GOT3 (cell line): ENCODE data around the gene ST3GAL6.

Source experiments
- DNase-seq: peaks from one replicate; lab custom pipeline; 2025; ENCODE audit warnings: mixed read lengths; lab: John Stamatoyannopoulos, UW

ST3GAL6 gene

DNA sequence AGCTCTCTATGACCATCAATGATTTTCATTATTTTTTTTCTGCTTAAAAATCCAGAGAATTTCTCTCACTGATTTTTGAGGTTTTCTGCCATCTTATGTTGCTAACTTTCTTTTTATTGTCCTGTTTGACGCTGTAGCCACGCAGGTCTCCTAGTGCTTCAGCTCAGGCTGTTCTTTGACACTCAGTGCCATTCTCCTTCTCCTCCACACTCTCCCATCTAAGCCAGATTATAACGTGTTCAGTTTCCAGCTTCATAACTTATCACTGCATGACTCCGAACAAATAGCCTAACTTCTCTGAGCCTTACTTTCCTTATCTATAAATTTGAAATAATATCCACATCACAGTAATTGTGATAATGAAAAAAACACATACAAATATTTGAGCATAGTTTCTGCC, 22.8 kb upstream of the ST3GAL6 start:
- DNase-seq: no peak

DNA sequence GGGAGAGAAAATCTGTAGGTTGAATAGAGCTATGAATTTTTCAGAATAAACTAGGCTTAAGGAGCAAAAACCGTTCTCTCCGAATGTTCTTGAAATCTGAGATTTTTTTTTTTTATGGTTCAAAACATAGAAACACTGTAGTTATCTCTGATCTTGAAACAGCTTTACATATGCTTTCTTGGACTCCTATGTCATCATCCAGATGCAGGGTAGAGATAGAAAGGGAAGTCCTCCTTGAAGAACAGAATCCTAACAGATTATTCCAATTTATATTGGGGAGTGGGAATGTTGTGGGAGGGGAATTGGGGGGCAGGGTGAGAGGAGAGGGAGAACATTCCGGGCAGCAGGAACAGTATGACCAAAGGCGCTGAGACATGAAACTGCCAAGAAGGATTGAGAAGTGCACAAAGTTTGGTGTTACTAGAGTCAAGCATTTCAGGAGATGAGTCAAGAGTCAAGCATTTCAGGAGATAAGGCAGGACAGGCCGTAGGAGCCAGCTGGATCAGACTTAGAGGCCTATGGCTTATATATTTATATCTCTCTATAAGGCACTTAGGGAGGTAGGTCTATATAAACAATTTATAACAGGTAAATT, 21.9 kb upstream of the ST3GAL6 start:
- no peak for DNase-seq

DNA sequence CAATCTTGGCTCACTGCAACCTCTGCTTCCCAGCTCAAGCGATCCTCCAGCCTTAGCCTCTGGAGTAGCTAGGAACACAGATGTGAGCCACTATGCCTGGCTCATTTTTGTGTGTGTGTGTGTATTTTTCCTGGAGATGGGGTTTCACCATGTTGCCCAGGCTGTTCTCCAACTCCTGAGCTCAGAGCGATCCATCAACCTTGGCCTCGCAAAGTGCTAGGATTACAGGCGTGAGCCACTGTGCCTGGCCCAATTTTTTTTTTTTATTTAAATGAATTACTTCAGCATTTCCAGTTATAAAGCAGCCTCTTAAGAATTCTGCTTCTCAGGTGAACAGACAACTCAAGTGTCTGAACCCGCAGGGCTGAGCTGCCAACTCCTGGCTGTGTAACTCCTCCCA, 20.1 kb upstream of the ST3GAL6 start:
- DNase-seq: no peak

DNA sequence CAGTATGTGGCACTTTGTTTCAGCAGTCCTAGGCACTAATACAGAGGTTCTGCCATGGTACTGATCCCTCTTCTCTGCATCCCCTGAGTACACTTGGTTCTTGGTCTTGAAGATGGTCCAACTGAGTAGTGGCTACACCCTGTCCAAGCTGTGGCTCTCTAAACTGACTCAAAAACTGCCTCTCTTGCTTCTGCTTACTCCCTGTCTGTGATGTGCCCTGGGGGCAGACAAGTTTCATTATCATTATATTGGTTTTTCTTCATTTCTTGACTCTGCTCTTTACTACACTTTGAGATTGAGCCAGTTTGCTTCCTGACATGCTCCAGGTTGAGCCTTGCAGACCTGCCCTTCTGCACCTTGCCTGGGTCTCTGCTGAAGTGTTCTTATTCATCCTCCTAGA, 18.9 kb upstream of the ST3GAL6 start:
- no peak for DNase-seq

DNA sequence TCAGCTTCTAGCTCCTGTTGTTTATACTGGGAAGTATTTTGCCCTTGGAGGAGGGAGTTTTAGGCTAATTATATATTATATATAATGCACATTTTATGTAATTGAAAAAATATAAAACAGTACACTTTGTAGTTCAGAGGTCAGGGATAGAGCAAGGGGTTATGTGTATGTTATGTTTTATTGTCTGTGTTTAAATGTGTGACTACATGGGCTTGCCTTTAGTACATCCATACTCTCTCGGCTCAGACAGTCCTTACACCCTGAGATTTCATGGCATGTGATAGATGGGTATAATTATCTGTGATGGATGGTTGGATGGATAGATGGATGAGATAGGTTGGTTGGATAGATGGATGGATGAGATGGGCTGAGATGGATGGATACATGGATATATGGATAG, 17.4 kb upstream of the ST3GAL6 start:
- DNase-seq: no peak

DNA sequence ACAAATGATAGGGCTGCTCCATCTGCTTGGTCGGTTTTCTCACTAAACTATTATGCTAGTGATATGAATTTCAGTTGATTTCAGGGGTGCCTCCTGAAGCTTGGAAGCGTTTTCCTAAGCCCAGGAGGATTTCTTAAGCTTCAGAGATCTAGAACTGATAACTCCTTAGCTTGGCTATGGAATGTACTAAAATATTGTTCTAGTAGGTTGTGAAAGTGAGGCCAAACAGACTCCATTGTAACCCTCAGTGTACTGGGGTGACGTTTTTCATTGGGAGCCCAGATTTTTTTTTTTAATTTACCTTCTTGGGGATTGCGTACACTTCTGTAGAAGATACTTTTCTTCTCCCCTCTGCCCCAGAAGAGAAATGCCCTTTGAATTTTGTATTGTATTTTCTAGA, 17.0 kb upstream of the ST3GAL6 start:
- DNase-seq: no peak

DNA sequence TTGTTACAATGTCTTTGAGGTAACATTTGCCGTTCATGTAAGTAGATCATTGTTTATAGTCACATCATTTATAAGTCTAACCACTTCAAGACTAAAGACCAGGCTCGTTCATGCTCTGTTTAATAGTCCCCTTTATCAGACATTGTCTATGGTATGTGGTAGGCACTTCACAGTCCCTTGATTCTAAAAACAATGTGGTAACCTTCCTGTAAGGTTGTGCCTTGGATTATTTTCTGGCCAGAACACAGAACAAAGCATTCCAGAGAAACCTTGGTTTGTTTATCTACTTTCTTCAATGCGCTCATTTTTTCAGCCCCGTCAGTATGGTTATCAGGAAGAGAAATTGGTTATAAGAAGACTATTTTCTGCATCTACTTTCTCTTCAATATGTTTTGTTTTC, 16.3 kb upstream of the ST3GAL6 start:
- no peak for DNase-seq

DNA sequence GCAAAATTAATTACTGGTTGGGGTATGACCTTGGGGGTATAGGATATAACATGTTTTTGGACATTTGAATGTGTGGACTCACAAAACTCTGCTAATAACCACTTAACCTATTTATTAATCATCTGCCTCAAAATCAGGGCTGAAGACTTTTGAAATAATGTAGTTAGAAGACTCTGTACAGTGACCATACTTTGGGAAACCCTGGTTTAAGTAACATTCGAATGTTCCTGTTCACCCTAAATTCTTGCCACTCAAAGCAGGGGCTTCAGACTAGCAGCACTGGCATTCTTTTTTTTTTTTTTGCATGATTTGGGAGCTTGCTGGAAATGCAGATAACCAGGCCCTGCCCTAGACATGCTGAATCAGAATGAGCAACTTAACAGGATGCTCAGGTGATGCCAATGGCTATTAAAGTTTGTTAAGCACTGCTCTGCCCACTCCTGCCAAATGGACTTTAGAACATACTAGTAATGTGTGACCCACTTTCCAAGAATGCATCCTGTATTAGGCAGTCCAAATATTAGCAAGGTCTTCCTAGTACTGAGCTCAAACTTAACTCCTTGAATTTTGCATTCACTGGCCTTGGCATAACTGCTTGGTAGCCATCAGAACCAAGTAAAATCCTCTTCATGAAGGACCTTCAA, 12.7 kb upstream of the ST3GAL6 start:
- no peak for DNase-seq

DNA sequence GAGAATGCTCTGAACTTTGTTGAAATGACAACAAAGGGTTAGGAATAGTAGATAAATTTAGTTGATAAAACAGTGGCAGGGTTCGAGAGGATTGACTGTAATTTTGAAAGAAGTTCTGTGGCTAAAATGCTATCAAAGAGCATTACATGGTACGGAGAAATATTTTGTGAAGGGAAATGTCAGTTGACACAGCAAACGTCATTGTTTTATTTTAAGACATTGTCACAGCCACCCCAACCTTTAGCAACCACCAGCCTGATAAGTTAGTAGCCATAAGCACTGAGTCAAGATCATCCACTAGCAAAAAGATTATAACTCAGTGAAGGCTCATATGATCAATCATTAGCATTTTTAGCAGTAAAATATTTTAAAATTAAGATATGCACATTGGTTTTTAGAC, 8.7 kb upstream of the ST3GAL6 start:
- no peak for DNase-seq

DNA sequence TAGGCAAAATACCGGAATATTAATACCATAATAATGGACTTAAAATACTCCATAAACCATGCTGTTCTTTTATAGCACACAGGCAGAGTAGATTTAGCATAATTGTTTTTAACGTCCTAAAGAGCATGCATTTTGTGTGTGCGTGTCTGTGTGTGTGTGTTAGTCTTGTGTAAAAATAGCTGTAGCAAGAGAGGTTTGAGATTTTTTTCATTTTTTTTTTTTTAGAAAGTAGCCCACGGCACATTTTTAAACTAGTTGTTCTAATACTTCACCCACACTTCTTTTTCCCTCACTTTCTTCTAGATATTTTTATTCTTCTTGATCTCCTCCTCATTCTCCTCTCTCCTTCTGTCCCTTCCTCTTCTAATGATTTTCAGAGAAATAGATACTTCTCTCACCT, 7.5 kb upstream of the ST3GAL6 start:
- DNase-seq: no peak

DNA sequence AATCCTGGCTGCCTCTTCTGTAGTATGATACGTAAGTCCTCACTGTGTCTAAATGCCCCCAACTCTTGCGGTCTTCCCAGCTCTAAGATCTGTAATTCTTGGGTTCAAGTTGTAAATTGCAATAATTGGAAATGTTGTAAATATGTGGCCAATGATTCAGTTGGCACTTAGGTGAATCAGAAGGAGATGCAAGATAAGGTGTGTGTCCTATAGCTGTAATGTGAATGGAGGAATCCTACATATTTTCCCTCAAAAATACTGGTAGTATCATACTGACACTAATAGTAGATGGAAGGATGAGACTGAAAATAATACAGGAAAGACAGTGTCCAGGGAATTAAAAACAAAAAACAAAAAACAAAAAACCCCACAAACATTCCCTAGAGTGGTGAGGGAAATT, 3.5 kb upstream of the ST3GAL6 start:
- no peak for DNase-seq

DNA sequence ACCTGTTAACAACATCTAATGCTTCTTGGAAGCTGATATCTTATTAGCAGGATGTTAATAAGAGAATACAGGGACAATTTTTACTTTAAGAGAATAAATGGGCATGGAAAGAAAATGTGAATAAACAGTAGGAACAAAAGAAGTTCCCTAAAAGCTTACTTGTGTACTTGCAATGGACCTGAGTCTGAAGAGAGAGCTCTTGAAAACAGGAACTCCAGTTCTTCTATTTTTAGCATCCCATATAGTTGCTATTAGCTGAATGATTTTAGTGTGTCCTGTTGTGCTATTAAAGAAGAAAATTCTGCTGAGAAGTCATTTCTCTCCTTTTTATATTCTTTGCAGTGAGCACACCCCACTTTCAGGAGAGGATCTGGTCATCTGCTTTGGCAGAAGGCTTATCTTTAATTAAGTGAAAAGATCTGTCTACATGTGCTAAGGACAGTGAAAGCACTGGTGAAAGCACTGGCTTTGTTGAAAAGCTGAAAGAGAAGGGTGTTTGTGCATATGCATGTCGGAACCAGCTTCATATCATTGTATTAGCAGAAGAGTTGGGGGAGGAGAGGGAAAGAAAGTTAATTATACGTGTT, 1.4 kb upstream of the ST3GAL6 start:
- DNase-seq: no peak

DNA sequence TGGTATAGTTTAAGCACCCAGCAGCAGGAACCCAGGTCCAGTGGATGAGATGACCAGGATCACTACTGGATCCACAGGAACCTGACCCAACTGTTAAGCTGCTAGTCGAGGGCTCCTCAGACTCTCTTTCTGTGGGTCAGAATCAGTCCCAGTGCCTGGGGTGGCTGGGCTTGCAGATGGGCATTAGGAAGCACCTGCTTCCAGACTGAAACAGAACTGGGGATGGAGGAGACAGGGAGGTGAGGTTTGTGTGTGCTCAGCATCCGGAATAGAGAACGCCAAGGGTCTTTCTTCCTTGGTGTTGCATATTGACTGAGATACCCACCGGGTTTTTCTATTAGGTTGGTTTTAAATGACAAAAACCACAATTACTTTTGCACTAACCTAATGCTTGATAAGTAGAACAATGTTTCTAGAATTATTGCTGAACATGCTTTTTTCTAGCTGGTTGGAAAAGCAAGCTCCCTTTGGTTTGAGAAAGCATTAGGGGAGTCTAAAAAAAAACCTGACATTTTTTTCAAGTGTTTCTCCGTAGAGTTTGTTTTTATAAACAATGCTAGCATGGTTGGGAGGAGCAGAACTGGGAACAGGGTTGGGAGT, 779 bp downstream of the ST3GAL6 start:
- no peak for DNase-seq

DNA sequence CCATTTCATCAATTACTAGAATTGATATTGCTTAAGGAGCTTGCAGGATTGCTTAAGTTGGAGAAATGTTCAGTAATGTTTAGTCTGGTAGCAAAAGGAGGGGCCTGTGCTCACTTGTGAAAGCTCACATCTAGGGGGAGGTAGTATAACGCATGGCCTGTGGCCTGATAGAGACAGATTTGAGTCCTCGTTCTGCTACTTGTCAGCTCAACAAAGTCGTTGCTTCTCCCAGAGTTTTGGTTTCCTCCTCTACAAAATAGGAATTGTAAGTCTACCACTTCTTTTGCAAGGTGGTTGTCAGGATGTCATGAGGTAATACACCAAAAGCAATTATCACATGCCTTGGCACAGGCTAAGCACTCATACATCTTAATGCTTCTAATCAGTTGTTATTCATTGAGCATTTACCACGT, 1.3 kb downstream of the ST3GAL6 start:
- no peak for DNase-seq

DNA sequence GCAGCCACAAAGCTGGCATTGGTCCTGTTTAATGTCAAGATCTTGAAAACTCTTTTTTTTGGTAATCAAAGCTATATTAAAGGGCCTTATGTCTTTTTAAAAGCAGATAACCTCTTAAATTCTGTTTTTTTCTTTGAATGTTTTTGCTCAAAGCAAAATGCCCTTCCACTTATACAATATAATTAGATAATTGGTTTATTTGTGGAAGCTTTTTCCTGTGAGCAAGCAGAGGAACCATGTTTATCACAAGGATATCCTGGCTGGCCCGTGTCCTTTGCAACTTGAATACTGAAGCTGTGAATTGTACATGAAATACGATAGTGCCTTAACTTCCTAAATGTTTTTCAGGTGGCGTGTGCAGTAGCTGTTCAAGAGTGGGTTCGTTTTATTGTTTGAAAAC, 2.6 kb downstream of the ST3GAL6 start:
- no peak for DNase-seq

DNA sequence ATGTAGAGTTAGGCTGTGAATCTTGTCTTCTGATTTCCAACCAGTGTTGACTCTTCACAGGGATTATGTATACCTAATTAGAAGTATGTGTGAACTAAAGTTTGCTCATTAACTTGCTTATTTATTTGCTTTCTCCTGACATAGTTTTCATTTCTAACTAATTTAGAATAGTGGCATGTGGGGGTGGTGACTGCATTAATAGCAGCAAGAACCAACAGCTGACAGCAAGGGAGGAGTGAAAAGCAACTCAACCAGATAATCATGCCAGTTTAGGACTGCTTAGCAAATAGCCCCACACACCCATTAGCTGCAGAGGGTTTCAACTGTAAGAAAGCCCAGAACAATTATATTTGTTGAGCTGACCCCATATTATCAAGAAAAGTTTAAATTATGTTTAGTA, 3.8 kb downstream of the ST3GAL6 start:
- DNase-seq: no peak

DNA sequence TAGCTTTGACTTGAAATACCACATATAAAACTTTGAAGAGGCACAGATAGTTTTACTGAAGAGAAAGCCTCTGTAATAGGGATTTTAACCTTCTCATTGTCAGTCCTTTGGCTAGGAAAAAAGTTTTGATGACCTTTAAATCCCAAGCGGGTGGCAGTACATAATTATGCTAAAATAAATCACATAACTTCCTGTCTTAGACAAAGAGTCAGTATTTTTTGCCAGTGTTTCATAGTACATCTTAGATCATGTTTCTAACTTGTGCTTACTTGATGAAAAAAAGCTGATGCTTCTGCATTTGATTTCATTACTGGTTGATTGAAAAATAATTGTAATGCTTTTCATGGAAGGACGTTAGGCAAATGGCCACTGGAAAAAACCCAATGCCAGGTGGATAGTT, 5.8 kb downstream of the ST3GAL6 start:
- no peak for DNase-seq

DNA sequence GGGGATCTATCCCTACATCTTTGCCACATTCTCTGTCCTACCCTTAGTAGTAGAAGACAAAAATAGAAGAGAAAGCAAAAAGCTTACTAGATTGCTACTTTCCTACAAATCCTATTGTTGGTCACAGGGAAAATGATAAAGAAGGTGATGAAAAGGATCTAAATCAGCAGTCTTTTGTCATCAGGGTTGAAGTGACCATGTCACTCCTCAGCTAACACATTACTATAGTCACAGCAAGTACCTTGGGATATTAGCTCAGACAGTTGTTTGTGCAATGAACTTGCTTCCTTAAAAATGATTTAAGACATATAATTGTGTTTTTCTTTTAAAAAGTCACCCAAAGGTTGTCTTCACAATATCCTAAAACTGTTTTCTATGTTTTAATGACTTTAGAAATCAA, 6.3 kb downstream of the ST3GAL6 start:
- DNase-seq: no peak

DNA sequence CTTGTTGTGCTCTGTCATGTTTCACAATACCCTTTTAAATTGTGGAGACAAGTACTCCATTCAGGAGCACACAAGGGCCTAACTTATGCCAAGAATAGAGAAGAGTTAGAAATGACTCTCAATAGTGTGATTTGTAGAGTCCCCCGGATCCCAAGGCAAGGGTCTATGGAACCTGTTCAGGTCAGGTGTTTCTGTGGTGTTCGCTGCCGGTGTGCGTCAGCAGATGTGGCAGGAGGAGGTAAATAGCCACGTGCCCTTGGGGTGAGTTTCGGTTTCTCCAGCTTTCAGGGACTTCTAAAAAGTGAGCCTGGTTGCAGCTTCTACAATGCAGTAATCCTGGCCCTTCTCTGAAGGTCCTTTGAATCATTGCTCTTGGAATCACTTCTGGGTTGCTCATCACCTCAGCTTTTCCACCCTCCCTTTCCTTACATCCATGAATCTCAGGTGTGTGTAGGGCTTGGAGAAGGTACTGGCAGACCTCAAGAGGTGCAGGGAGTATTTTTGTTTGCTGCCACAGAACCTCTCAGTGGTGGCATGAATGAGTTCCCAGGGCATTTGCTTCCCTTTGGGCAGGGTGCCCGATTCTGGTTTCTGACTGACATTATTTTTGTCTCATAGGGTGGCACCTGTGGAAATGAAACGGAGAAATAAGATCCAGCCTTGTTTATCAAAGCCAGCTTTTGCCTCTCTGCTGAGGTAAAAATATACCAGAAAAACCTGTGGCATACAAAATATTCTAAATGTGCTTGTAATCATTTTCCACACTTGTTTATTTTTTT, 7.3 kb downstream of the ST3GAL6 start:
- no peak for DNase-seq

DNA sequence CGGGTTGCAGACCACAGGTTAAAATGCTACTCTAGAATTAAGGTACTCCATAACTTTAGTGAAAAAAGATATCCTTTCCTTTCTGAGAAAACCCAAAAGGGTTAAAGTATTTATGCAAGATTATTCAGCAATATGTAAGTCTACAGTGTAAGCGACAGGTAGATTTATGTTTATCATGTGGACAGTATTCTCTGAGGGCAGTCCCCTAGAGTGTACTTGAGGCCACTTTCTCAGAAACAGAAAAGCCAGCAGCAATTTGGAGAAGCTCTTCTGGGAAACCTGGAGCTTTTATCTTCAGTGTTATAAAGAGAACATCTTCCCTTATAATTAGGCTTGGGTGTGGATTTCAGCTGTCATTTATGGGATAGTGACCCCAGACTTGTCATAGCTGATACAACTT, 8.9 kb downstream of the ST3GAL6 start:
- no peak for DNase-seq

DNA sequence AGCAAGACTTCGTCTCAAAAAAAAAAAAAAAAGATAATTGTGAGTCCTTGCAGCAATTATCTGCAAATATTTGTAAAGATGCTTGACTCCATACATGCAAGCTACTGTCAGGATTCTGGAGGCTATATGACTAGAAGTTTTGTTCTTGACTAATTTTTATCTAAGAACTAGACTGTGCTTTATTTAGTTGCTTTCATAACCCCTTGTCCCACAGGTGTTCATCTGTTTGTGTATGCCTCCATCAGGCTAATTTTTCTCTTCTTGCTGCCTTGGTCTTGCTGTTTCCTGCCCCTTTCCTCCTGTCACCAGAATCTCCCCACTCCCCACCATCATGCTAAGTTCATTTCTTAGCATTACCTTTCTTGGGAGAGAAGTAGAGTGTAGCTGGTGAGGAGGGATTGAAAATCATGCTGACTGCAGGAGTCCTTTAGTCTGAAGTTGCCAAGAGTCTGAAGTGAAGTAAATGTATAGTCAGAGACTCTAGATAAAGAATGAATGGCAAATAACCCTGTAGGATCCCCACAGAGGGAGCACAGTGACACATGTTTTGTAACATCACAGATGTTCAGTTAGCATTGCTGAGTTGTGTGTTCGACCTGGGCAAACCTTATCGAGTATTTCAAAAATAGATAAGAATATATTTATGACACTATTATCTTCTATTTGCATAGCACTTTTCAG, 12.5 kb downstream of the ST3GAL6 start:
- no peak for DNase-seq

DNA sequence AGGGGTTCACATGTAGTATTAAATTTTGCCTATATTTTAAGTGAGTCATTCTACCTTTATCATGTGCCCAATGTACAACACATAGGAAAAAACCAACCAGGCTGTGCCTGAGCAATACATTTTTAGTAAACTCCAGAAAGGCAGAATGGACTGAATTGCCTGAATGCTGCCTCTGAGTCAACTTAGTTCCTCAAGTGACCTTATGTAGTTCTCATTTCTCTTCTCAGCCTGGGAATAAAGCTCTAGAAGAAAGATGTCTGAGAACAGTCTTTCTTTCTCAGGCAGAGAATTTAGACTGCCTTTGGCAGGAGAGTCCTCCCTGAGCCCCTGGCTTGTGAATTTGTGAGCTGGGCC, 13.0 kb downstream of the ST3GAL6 start:
- no peak for DNase-seq
